Nephron progenitor cell (in vitro differentiated cells): ENCODE measurements around the gene INPP4B.

Source experiments
- DNase-seq: peaks from one replicate; pipeline ENCODE4 v3.0.0; 2021
- H3K27ac Mint-ChIP-seq: 2 replicates; pipeline ENCODE4 v1.8.0; 2021; ENCODE audit warnings: mild to moderate bottlenecking, moderate library complexity, mixed read lengths
- H3K27me3 Mint-ChIP-seq: 2 replicates; pipeline ENCODE4 v1.8.0; 2021; ENCODE audit warnings: mild to moderate bottlenecking, low read depth, mixed read lengths; ENCODE audit not compliant: poor library complexity
- H3K36me3 Mint-ChIP-seq: 2 replicates; pipeline ENCODE4 v1.8.0; 2021; ENCODE audit warnings: low read depth, mixed read lengths
- H3K4me1 Mint-ChIP-seq: 2 replicates; pipeline ENCODE4 v1.8.0; 2021; ENCODE audit warnings: mixed read lengths
- H3K4me3 Mint-ChIP-seq: 2 replicates; pipeline ENCODE4 v1.8.0; 2021; ENCODE audit warnings: mild to moderate bottlenecking, moderate library complexity, mixed read lengths
- H3K9me3 Mint-ChIP-seq: 2 replicates; pipeline ENCODE4 v1.8.0; 2021; ENCODE audit warnings: mild to moderate bottlenecking, moderate library complexity, mixed read lengths
- TF ChIP-seq, protein P1 (sequence below): fragments of 200-600 bp; sonication (generic); IDR thresholded peaks from 2 replicates; pipeline ENCODE4 v1.5.0; 2021; ENCODE audit warnings: antibody characterized with exemption

Gene INPP4B

DNA sequence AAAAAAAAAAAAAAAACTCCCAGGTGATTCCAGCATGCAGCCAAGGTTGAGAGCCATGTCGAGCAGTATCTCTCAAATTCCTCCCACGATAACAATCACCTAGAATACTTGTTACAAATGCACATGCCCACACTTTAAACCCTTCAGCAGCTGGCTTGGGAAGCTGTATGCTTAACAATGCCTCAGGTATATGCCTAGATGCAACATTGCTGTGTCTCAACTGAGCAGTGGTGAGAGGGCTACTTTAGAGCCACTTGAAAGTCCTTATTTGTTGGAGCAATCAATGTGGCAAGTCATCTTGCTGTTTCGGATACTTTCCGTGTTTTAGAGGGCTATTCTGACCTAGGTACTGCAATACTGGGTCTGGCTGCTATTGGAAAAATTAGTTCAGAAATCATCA is 487.4 kb downstream of the INPP4B start:
- no peak overlapping the region for H3K4me3 Mint-ChIP-seq
- H3K27me3 Mint-ChIP-seq: no peaks in the 10 kb centered on the region
- TF ChIP-seq, protein P1, sequence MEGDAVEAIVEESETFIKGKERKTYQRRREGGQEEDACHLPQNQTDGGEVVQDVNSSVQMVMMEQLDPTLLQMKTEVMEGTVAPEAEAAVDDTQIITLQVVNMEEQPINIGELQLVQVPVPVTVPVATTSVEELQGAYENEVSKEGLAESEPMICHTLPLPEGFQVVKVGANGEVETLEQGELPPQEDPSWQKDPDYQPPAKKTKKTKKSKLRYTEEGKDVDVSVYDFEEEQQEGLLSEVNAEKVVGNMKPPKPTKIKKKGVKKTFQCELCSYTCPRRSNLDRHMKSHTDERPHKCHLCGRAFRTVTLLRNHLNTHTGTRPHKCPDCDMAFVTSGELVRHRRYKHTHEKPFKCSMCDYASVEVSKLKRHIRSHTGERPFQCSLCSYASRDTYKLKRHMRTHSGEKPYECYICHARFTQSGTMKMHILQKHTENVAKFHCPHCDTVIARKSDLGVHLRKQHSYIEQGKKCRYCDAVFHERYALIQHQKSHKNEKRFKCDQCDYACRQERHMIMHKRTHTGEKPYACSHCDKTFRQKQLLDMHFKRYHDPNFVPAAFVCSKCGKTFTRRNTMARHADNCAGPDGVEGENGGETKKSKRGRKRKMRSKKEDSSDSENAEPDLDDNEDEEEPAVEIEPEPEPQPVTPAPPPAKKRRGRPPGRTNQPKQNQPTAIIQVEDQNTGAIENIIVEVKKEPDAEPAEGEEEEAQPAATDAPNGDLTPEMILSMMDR: no peak
- no peak overlapping the region for H3K27ac Mint-ChIP-seq
- no peak for DNase-seq
- peaks cover 6% of the 10 kb centered on the region for H3K9me3 Mint-ChIP-seq
- peaks cover 15% of the 10 kb centered on the region for H3K36me3 Mint-ChIP-seq
- peaks cover 33% of the 10 kb centered on the region for H3K4me1 Mint-ChIP-seq

DNA sequence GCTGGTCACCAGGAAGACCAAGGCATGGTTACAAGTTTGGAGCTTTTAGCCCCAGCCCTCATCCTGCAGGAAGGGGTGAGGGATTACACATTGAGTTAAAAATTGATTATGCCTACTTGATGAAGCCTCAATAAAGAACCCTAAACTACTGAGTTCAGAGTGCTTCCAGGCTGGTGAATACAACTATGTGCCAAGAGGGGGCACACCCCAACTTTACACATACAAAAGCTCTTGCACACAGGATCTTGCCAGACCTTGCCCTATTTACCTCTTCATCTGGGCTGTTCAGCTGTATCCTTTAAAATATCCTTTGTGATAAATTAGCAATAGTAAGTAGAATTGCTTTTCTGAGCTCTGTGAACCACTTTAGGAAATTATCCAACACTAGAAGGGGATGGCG is 489.3 kb downstream of the INPP4B start:
- Mint-ChIP-seq H3K4me1 (peaks cover 52% of the 10 kb centered on the region), H3K9me3 (peaks cover 2% of the 10 kb centered on the region), H3K27ac (no peak overlapping the region), H3K36me3 (peaks cover 7% of the 10 kb centered on the region), H3K4me3 (no peak overlapping the region), H3K27me3 (no peaks in the 10 kb centered on the region)
- TF ChIP-seq, protein P1: no peak
- DNase-seq: no peak

DNA sequence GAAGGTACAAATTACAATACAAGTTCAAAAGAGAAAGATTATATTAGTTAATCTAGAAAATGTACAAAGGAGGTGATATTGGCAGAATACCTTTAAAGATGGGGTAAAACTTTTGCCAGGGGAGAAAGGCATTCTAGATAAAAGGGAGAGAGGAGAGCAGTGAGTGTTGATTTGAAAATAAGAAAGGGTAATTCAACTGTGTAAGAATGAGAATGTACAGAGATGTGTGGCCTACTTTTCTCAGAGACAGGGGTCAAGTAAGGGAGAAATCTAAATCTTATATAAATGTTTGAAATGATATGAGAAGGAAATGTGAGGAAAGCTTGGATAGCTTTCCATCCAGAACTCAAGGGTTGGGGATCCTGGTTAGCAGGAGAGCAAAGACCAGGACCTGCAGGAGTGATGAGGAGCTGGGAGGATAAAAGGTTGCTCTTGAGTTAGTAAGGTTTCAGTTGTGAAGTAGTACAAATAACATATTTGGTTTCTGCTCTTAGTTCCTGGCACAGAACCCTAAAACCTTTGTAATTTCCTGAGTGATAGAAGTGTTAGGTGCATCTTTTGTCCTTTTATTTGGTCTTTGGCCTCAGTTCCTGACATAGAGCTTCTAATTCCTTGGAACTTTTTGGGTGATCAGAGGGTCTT is 489.9 kb downstream of the INPP4B start:
- H3K27me3 Mint-ChIP-seq: no peaks in the 10 kb centered on the region
- DNase-seq: no peak
- H3K4me1 Mint-ChIP-seq: peaks cover 56% of the 10 kb centered on the region
- TF ChIP-seq, protein P1: no peak
- H3K4me3 Mint-ChIP-seq: no peak overlapping the region
- peak overlapping the region; percentile 13 for H3K27ac Mint-ChIP-seq
- H3K36me3 Mint-ChIP-seq: peaks cover 4% of the 10 kb centered on the region
- no peaks in the 10 kb centered on the region for H3K9me3 Mint-ChIP-seq

DNA sequence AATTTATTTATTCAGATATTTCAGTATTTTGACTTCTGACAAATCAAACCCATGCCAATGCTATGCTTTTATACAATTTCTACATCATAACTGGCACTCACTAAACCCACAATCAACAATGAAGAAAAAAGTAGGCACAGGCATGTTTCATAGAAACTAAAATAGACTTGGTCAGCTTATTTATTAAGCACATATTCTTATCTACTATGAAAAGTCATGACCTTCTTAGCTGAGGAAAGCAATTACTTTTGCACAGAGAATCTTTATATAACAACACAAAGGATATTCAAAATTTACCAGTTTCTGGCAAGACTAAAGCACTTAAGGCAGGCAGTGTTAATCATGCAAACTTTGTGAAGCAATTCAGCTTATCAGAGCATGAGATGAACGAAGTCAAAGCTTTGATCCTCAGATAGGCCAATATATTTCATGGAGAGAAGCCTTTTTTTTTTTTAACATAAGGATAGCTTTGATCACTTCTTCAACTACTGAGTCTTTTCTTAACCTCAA is 490.6 kb downstream of the INPP4B start:
- Mint-ChIP-seq H3K4me3 (no peak overlapping the region), H3K27me3 (no peaks in the 10 kb centered on the region), H3K36me3 (peaks cover 4% of the 10 kb centered on the region), H3K27ac (no peak overlapping the region), H3K9me3 (no peaks in the 10 kb centered on the region), H3K4me1 (peaks cover 64% of the 10 kb centered on the region)
- TF ChIP-seq, protein P1: no peak
- no peak for DNase-seq

DNA sequence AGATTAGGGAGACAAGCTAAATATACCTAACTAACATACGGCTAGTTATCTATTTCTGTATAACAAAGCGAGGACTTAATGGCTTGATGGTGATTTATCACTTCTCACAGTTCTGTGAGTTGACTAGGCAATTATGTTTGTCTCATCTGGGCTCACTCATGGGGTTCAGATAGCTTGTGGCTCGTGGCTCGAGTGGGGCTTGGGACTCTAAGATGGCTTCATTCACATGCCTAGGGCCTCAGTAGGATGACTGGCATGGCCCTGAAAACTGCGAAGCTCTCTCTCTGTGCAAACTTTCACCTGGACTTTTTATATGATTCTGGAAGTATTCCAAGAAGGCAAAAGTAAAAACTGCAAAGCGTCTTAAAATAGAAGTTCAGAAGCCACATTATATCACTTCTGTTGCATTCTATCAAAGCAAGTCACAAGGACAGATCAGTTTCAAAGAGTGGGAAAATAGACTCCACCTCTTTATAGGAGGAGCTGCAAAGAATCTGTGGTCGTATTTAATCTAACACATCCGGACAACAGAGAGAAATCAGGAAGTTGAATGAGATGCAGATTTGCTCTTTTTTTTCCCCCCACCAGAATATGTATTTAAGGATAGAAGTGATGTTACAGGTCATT is 491.2 kb downstream of the INPP4B start:
- Mint-ChIP-seq H3K9me3 (no peaks in the 10 kb centered on the region), H3K27ac (peak overlapping the region; percentile 25), H3K4me3 (no peak overlapping the region), H3K27me3 (no peaks in the 10 kb centered on the region), H3K36me3 (peaks cover 4% of the 10 kb centered on the region), H3K4me1 (peaks cover 67% of the 10 kb centered on the region)
- TF ChIP-seq, protein P1: no peak
- DNase-seq: no peak

DNA sequence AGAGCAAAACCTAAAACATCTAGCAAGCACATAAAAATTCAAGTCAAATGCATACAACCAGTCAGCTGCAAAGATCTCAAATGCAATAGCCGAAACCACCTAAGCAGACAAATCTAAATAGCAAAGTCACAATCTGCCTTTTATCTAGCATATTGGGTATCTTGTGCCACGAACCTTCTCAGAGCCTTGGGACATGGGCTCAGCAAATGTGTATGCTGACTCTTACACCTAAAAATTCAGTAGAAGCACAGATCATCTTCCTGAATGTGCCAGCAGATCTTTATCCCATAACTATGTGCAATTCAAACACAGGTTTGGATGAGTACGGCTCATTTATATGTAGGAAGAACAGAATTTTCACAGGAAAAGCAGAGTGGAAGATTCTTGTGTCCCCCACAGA is 492.1 kb downstream of the INPP4B start:
- TF ChIP-seq, protein P1: no peak
- peaks cover 4% of the 10 kb centered on the region for H3K36me3 Mint-ChIP-seq

More for the DNA sequence above, 492.1 kb downstream of the INPP4B start:
- no peak for DNase-seq
- H3K4me1 Mint-ChIP-seq: peaks cover 65% of the 10 kb centered on the region
- no peaks in the 10 kb centered on the region for H3K9me3 Mint-ChIP-seq
- no peak overlapping the region for H3K4me3 Mint-ChIP-seq
- no peaks in the 10 kb centered on the region for H3K27me3 Mint-ChIP-seq
- peak overlapping the region; percentile 14 for H3K27ac Mint-ChIP-seq
